ENCODE data around the gene USP25.

USP25 gene, protein sequence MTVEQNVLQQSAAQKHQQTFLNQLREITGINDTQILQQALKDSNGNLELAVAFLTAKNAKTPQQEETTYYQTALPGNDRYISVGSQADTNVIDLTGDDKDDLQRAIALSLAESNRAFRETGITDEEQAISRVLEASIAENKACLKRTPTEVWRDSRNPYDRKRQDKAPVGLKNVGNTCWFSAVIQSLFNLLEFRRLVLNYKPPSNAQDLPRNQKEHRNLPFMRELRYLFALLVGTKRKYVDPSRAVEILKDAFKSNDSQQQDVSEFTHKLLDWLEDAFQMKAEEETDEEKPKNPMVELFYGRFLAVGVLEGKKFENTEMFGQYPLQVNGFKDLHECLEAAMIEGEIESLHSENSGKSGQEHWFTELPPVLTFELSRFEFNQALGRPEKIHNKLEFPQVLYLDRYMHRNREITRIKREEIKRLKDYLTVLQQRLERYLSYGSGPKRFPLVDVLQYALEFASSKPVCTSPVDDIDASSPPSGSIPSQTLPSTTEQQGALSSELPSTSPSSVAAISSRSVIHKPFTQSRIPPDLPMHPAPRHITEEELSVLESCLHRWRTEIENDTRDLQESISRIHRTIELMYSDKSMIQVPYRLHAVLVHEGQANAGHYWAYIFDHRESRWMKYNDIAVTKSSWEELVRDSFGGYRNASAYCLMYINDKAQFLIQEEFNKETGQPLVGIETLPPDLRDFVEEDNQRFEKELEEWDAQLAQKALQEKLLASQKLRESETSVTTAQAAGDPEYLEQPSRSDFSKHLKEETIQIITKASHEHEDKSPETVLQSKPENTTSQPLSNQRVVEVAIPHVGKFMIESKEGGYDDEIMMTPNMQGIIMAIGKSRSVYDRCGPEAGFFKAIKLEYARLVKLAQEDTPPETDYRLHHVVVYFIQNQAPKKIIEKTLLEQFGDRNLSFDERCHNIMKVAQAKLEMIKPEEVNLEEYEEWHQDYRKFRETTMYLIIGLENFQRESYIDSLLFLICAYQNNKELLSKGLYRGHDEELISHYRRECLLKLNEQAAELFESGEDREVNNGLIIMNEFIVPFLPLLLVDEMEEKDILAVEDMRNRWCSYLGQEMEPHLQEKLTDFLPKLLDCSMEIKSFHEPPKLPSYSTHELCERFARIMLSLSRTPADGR
- total RNA-seq: 143 to 187 (median 181) reads per million in 4 experiments

DNA sequence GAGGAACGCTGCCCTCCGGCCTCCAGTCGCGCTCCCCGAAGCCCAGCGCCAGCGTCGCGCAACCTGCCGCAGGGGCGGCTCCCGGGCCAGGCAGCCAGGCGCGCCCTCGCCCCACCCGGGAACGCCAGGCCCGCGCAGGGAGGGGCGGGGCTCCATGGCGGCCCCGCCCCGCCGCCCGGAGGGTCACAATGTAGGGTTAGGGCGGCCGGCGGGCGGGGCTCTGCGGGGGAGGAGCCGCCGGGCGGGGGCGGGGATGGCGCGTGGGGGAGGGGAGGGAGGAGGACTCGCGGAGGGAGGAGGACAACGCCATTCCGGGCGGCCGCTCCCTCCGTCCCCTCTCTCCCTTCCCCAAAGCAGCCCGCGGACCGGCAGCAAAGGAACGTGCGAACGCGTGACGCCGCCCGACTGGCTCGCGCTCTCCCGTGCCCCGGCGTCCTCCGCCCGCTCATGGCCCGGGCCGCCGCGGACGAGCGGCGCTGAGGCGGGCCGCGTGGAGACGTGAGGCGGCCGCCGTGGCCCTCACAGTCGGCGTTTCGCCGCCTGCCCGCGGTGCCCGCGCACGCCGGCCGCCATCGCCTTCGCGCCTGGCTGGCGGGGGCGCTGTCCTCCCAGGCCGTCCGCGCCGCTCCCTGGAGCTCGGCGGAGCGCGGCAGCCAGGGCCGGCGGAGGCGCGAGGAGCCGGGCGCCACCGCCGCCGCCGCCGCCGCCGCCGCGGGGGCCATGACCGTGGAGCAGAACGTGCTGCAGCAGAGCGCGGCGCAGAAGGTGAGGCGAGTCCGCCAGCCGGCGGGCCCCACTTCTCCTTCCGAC lies at the start of gene USP25:
USP25 (plus strand) TSS at position 309 of the 810 bp plus-strand sequence; CDS start at position 721, 412 bp downstream.
- DNase-seq: peak; percentile 89

DNA sequence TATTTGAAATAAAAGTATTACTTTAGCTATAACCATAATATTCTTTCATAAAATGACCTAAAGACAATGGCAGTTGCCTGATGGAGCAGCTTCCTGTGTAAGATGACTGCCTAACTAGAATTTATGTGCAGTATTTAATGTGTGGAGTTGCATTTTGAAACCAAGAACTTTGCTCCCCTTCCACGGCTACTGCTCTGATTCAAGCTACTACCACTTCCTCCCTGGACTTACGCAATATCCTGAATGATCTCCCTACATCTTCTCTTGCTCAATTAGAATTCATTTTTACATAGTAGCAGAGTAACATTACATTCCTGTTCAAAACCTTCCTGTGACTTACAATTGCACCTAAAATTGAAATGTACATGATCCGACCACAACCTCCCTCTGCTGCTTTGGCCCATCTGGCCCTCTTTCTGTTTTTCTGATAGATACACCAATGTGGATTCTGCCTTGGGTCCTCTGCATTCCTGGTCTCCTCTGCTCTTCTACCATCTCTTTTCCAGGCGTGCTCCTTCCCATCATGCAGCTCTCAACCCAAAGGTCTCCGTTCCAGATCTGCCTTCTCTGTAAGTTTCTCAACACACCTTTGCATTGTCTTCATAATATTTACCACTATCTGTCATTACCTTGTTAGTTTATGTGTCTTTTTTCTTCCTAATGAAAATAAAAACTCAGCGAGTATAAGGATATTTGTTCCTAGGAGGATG lies 47.4 kb upstream of the USP25 start:
- no peak for DNase-seq

DNA sequence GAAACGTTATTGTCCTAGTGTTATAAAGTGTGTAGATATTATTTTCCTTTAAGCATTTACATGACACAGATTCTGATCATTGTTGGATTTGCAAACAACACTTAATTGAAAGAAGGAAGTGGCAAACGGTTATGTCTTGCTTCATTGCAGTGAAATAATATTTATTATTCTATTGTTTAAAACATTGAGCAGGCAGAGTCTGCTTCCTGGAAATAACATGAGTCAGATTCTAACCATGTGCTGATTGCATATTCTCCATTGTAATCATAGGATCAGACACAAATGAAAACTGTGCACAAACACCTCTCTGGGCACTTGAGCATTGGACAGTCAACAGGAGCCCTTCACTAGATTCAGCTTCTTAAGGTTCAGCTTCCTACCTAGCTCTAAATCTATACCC lies 46.8 kb upstream of the USP25 start:
- DNase-seq: no peak

DNA sequence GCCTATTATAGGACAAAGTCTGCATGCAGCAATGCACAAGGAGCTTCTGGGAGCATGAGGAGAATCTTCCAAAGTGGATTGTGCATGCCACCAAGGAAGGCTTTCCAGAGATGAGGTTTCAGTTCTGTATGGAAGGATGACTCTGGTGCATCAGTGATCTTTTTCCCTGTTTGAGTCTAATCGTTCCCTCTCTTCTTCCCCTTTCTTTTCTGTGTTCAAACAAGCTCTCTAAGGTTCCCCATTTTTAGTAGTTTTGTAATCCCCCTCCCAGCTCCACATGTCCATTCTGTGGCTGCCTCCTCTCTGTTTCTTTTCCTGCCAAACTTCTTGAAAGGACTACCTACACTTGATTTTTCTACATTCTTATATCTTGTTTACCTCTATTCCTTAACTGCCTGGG lies 43.3 kb upstream of the USP25 start:
- DNase-seq: no peak

DNA sequence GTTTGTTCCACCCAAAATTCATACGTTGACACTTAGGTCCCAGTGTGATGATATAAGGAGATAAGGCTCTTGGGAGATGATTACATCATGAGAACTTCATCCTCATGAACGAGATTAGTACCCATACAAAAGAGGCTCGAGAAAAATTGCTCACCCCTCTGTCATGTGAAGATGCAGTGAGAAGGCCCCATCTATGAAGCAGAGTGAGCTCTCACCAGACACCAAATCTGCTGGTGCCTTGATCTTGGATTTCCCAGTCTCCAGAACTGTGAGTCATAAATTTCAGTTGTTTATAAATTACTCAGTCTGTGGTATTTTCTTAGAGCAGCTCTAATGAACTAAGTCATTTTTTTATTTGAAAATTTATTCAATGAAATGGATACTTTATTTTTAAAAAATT lies 42.6 kb upstream of the USP25 start:
- no peak for DNase-seq

DNA sequence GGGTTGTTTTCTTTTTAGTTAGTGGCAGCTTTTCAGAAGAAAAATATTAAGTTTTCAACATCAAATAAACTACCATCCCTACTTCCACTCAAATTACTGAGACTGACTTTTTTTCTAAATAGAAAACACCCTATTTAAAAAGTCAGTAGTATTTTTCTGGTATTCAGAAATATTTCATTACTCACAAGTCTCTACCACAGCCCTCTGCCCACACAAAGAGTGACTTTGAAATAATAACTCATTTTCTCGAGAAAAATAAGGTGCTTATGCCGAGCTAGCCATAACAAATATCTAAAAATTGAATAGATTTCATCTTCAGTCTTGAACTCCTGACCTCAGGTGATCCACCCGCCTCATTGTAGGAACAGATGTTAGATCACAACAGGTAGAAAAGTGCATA lies 41.8 kb upstream of the USP25 start:
- DNase-seq: no peak

DNA sequence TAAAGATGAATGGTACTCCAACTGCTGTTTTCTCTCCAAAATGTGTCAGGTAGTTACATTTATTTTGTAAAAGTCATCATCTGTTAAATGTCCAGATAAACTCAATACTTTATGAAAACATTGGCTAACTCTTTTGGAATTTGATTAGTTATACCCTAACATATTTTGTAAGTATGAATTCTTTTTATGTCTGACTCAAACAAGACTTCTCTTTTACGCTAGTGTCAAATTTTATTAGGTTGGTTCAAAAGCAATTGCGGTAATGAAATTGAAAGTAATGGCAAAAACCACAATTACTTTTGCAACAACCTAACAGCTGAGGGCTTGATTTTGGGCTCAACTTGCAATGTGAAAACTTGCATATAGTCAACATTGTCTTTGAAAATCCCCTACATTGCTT lies 41.0 kb upstream of the USP25 start:
- no peak for DNase-seq

DNA sequence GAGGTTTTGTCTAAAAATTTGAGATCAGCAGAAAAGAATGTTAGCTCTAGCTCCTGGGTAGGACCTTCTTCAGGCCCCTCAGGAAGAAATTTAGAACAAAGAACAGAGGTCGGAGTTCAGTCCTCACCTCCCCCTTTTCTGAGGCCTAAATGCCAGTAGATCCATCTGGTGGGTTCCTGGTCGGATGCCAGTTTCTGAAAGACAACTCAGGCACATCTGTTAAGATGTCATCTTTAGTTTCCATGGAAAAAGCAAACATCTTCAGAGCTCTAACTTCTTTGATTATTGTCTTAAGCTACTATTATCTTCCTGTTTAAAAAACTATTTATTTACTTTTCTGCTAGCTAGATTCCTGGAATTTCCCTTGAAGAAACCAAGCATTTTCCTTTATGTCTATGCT lies 37.1 kb upstream of the USP25 start:
- DNase-seq: no peak

DNA sequence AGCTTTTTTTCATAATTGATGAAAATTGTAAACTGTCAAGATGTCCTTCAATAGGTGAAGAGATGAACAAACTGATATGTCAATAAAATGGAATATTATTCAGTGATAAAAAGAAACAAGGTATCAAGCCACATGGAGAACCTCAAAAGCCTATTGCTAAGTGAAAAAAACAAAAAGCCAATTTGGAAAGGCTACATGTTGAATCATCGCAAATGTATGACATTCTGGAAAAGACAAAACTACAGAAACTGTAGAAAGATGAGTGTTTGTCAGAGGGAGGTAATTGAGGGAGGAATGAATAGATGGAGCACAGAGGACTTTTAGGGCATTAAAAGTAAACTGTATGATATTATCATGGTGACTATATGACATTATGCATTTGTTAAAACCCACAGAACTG lies 34.5 kb upstream of the USP25 start:
- DNase-seq: no peak

DNA sequence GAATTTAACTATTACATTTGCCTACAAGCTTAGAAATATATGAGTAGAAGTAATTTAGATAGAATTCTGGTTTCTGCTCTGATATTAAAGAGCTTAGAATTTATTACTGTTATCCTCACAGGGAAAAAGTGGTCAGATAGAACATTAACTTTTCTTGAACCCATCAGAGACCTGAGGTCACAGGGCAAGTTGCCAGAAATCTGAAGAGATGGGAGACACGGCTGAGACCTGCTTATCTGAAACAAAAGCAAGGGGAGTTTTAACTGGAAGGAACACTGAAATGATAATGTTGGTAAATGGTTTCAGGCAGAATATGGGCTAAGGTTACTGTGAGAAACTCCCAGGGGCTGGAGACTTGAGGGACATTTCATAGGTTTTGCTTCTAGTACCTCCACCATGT lies 28.0 kb upstream of the USP25 start:
- no peak for DNase-seq

DNA sequence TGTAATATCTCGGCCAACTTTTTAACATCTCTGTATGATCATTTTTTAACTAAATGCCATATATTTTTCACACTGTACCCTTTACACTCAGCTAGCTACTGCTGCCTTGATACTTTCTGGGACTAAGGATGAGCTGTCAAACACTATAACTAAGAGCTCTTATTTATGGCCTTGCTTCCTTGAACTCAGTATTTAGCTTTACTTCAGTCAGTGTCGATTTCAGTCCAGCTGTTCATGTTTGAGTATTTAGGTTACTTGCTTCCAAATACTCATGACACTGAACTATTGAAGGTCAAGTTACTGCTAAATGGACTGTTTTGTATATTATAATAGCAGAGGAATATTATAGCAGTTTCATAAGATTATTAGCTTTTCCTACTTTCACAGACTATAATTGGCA lies 25.9 kb upstream of the USP25 start:
- no peak for DNase-seq

DNA sequence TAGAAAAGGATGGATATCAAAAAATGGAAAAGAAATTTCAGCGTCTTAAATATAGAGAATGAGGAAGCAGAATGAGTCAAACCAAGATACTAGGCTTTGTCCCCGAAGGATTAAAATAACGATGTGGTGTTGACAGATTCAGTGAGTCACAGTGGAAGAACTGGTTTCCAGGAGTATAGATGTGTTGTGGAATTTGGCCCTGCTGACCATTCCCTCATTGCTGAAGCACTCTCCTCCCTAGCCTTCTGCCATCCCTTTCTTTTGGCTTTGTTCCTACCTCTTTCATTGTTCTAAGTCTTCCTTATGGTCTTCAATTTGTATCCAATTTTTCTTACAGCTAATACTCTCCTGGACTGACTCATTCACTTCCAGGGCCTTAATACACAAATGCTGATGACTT lies 23.1 kb upstream of the USP25 start:
- no peak for DNase-seq

DNA sequence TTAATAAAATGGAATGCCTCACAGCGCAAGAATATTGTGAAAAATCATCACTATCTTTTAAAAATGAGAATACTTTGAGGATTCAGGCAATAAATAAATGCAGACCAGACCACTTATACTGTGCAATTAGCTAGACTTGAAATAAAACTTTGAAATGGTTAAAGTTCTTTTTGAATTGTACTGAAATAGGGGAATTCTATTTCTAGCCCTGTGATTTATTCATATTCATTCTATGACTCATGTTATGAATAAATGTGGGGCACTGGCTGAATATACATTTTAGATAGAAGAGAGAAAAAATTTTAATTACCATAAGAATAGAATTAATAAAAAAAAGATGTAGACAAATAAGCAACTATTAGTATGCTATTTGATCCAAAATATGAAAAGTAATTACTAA lies 16.4 kb upstream of the USP25 start:
- no peak for DNase-seq

DNA sequence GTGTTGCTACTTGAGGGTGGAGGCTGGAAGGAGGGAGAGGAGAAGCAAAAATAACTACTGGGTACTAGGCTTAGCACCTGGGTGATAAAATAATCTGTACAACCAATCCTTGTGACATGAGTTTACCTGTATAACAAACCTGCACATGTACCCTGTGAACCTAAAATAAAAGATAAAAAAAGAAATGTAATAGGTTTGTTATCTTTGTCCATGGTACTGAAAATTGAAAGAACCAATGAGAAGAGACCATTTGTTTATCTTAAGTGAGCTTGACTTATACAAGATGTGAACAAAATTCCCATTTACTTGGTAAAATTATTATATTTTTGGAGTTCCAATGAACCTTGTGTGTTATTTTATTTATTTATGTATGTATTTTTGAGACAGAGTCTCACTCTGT lies 11.1 kb upstream of the USP25 start:
- no peak for DNase-seq

DNA sequence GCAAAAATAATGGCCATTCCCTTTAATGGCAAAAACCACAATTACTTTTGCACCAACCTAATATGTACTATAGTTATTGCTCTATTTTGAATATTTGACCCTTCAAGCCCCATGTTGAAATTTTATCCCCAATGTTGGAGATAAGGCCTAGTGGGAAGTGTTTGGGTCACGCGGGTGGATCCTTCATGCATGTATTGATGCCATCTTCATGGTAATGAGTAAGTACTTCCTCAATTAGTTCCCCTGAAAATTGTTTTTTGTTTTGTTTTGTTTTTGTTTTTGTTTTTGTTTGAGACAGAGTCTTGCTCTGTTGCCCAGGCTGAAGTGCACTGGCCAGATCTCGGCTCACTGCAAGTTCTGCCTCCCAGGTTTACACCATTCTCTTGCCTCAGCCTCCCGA lies 9.8 kb upstream of the USP25 start:
- no peak for DNase-seq

DNA sequence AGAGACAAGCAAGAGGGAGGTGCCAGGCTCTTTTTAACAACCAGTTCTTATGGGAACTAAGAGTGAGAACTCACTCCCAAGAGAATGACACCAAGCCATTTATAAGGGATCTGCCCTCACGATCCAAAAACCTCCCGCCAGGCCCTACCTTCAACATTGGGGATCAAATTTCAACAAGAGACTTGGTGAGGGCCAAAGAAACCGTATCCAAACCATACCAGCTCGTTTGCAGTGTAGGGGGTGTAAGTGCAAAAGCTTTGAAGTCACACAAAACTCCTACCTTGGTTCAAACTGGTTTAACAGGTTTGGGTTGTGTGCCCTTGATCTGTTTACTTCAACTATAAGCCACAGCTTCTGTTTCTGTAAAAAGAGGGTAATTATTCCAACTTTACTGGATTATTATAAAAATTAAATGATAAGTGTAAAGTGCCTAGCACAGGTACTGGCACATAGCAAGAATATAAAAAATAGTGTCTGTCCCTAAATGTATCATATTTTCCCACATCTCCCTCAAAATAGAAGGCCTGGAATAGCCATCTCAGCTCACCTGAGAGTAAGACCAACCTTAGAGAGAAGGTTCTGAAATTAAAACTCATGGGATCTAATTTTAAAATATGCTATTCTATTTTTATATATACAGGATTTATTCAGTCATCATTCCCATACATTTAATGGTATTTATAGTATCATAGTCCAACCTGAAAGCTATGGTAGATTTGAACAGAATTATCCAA lies 7.0 kb upstream of the USP25 start:
- DNase-seq: no peak

DNA sequence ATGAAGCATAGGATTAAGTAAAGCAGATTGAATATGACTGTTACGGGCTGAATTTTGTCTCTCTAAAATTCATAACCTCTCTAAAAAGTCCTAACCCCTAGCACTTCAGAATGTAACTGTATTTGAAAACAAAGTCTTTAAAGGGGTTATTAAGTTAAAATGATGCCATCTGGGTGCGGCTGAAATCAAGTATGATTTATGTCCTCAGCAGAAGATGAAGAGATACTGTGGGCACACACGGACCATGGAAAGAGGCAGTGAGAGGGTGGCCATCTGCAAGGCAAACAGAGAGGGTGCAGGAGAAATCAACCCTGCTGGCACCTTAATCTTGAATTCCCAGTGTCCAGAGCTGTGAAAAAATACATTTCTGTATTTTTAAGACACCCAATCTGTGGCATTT lies 3.8 kb upstream of the USP25 start:
- DNase-seq: no peak

DNA sequence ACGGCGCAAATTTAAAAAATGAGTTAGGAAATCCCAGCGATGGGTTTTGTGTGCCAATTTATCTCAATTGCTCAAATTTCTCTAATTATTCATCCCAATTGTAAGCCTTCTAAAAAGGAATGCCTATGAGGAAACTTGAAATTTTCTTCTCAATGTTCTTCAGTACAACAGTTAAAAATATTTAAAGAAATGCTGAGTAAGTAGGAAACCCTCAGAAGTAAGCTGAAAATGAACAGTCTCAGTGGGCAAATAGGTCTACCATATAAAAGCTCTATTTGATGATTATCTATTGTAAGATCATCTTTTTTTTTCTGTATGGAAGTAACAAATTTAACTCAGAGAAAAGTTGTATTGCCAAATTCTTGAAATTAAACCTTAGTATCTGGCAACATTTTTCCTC lies 1.7 kb upstream of the USP25 start:
- no peak for DNase-seq

DNA sequence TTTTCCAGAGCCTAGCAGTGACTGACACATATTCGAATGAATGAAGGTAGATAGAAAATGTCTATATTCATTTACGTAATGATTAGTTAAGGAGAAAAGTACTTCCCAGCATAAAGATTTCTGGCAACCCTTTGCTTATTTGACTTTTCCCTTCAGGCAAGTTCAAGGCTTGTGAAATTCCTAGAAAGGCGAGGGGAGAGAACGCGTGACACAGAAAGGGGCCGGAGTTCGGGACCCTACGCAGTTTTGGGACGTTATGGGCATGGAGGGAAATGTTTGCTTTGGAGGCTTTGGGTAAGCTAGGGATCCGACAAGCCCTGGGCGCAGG lies 472 bp upstream of the USP25 start:
- DNase-seq: no peak

DNA sequence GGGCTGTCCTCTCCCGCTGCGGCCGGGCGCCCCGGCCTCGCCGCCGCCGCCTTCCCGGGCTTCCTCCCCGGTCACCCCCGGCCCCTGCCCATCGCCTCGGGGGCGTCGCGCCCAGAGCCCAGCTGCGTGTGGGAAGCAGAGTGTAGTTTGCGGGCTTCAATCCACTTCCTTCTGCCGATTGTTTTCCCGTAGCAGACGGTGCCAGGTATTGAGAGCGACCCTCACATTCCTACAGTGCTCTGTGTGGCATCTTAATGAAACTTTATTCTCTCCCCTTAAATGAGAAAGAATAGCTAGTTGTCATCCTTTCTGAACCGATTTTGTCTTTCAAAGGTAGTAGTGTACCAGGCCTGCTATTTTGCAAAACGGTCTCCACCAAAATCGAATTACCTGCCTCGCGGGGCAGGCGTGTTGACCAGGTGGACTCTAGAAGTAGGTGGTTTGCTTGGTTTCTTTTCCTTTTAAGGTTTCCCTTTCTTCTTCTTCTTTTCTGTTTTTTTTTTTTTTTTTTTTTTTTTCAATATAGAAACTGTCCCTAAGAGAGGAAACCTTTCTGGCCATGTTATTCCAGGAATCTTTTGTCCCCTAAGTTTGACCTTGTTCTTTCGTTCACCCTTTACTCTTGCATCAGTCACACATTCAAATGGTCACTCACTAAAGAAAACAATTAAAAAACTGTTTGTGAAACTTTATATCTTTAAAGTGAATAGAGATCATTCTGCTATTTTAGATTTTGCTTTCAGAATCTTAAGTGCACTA lies 881 bp downstream of the USP25 start:
- DNase-seq: no peak

DNA sequence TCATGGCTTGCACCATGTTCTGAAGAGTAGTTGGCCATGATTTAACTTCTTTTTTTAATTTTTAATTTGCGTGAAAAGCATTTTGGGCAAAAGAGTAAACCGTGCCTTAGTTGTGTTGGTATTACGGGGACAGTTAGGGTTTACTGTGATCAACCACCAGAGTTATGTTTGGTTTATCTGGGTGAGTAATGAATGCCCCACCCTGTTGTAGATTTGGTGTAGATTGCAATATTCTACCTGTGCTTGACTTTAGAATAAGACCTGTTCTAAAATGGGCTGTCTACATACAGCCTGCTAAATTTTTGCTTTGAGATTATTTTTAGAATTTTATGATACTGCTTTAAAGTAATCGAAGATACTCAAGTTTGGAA lies 1.4 kb downstream of the USP25 start:
- DNase-seq: no peak
